G401.6 (cell line): Measurements from ENCODE around the gene NRF1.
"Not testable (repeated sequence)": the region's sequence is repeated elsewhere in the genome, so short reads cannot be mapped to it uniquely, and the experiment has no call there.

ENCODE experiments used
- FAIRE-seq: peaks from 2 replicates; lab custom pipeline; 2012; peaks lifted over from hg19 to GRCh38; lab: Jason Lieb, UNC

NRF1 gene

GRCh38 chr7:129611246-129612111, at the start of gene NRF1:
NRF1 (plus strand) TSS chr7:129611720; CDS start chr7:129657352, 45,632 bp downstream.
- FAIRE-seq: no peak

GRCh38 chr7:129566323-129566722, 45.2 kb upstream of the NRF1 start:
- FAIRE-seq: not testable (repeated sequence)

GRCh38 chr7:129567377-129567776, 44.1 kb upstream of the NRF1 start:
- FAIRE-seq: no peak

GRCh38 chr7:129568240-129568639, 43.3 kb upstream of the NRF1 start:
- no peak for FAIRE-seq

- FAIRE-seq: no peak
Observed at GRCh38 chr7:129569326-129569725, 42.2 kb upstream of the NRF1 start.

- FAIRE-seq: no peak
Observed at GRCh38 chr7:129569811-129570215, 41.7 kb upstream of the NRF1 start.

- FAIRE-seq: no peak
Observed at GRCh38 chr7:129571201-129571600, 40.3 kb upstream of the NRF1 start.

- FAIRE-seq: no peak
Observed at GRCh38 chr7:129572205-129572604, 39.3 kb upstream of the NRF1 start.

- FAIRE-seq: no peak
Observed at GRCh38 chr7:129574487-129574886, 37.0 kb upstream of the NRF1 start.

- FAIRE-seq: no peak
Observed at GRCh38 chr7:129575699-129576098, 35.8 kb upstream of the NRF1 start.

- no peak for FAIRE-seq
Observed at GRCh38 chr7:129576138-129576537, 35.4 kb upstream of the NRF1 start.

GRCh38 chr7:129578829-129579228, 32.7 kb upstream of the NRF1 start:
- no peak for FAIRE-seq

- FAIRE-seq: not testable (repeated sequence)
Observed at GRCh38 chr7:129586179-129586578, 25.3 kb upstream of the NRF1 start.

- FAIRE-seq: no peak
Observed at GRCh38 chr7:129588268-129588667, 23.3 kb upstream of the NRF1 start.

- FAIRE-seq: no peak
Observed at GRCh38 chr7:129591868-129592267, 19.7 kb upstream of the NRF1 start.

GRCh38 chr7:129596386-129596785, 15.1 kb upstream of the NRF1 start:
- FAIRE-seq: not testable (repeated sequence)

- no peak for FAIRE-seq
Observed at GRCh38 chr7:129597672-129598071, 13.8 kb upstream of the NRF1 start.

- no peak for FAIRE-seq
Observed at GRCh38 chr7:129599174-129599573, 12.3 kb upstream of the NRF1 start.

- not testable (repeated sequence) for FAIRE-seq
Observed at GRCh38 chr7:129603594-129603993, 7.9 kb upstream of the NRF1 start.

GRCh38 chr7:129604021-129604420, 7.5 kb upstream of the NRF1 start:
- not testable (repeated sequence) for FAIRE-seq

GRCh38 chr7:129604713-129605437, 6.6 kb upstream of the NRF1 start:
- no peak for FAIRE-seq

- no peak for FAIRE-seq
Observed at GRCh38 chr7:129605960-129606614, 5.4 kb upstream of the NRF1 start.

GRCh38 chr7:129606803-129607202, 4.7 kb upstream of the NRF1 start:
- no peak for FAIRE-seq
